HG03442 (cell line): ENCODE results near the gene RPP38.

Experiments used
- ATAC-seq: cut with Tn5 transposase; IDR thresholded peaks from one replicate; pipeline ENCODE4 v1.9.1; 2021; ENCODE audit warnings: mild to moderate bottlenecking, moderate library complexity; ENCODE audit not compliant: unreplicated experiment

Gene RPP38

DNA sequence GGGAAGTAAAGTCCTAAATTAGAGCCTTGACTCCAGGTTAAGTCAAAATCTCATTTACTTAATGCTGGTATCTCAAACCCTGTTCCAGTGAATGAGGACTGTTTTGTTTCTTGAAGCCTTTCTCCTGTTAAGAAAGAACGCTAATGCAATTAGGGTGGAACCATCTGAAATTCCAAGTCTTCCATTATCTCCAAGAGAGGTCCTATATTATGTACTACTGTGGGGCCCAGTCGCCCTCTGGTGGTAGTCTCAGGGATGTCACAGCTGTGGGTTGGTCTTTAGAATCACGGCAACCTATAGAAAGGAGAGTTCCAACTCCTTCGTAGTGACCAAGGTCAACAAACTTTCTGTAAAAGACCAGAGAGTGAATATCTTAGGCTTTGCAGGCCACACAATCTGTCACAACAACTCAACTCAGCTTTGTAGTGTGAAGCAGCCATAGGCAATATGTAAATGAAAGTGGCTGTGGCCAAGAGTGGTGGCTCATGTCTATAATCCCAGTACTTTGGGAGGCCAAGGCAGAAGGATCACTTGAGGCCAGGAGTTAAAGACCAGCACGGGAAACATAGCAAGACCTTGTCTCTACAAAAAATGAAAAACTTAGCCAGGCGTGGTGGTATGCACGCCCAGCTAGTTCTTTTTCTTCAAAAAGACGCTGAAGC, 9.3 kb downstream of the RPP38 start:
- peak; percentile 77 for ATAC-seq

DNA sequence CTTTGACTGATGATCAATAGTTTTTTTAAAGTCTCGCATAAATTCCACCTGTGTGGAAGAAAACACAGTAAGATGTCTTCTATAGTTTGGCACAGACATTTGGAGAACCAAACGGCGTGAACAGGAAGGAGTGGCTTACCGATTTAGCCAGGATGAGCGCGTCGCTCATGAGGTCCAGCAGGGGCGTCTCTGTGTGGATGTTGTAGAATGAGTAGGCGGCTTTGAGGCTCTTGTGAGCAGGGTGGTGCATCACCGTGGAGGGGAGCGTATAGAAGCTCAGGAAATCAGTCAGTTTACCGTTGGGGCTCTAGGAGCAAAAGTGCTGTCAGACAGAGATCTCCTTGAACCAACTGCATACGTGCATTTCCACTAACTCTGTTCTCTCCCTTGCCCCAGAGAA, 15.5 kb downstream of the RPP38 start:
- no peak for ATAC-seq

DNA sequence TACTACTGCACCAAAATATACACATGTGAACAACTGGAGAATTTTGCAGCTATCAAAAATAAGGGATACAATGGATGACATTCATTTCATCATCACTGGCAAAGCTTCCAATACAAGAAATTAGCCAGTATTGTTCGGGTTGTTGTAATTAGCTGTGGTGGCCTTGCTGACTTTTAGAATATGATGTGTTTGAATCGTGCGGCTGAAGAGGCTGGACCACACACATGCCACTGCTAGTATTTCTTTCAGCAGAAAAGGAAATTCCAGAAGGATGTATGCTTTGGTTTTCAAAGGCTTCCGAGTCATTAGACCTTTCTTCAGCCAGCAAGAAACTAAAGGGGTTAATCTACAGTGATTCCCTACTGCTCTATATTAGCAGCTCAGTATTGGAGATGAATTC, 16.6 kb downstream of the RPP38 start:
- ATAC-seq: no peak

DNA sequence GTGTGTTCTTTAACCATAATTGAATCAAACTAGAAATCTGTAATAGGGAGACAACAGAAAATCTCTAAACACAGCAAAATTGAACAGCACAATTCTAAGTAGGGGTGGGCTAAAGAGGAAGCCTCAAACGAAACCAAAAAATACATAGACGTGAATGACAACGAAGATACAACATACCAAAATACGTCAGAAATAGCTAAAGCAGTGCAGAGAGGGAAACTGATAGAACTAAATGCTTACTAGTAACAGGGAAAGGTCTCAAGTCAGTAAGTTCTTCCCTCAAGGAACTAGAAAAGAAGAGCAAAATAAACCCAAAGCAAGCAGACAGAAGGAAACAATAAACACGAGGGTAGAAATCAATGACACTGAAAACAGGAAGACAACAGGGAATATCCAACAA, 19.1 kb downstream of the RPP38 start:
- no peak for ATAC-seq

DNA sequence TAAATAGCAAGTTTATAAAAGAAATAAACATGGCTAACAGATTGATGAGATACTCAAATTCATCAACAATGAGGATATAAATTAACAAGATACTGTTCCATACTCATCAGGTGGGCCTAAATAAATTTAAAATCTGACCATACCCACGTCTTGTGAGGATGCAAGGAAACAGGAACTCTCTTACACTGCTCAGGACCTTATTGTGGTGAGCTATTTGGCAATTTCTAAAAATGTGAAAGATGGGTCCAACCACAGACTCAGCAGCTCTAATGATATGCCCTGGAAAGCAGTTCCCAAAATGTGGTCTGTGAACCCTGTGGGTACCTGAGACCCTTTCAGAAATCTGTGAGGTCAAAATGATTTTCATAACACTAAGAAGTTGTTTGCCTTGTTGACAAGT, 21.5 kb downstream of the RPP38 start:
- ATAC-seq: no peak

DNA sequence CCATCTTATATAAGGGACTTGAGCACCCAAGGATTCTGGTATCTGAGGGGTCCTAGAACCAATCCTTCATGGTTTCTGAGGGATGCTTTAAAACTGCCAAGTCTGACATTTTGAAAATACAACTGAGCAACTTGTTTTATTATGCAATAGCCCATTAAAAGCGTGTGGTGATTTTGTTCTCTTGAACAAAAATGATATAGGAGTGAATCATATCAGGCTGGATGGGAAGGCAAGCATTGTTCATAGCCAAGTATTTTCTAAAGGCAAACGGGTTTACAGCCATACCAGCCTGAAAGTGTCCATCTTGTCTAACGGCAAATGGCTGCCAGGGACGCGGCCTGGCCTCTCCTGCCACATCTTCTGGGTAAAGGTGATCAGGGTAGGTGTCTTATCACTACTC, 23.4 kb downstream of the RPP38 start:
- no peak for ATAC-seq

DNA sequence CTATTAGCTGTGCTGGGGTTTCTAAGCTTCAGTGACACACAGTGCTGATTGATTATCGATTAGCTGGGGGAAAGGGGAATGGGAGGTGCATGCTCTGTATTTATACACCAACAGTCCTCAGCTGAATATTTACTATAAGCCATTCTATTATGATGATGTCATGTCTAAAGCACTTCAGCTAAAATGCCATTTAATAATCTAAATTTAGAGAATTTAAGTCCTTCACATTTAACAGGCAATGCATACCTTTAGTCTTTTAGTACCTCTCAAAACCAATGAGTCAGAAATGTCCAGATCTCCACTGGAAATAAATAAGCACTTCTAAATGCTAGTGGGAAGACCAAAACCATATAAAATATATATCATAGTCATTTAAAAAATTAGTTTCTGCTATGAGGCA, 24.6 kb downstream of the RPP38 start:
- ATAC-seq: no peak

DNA sequence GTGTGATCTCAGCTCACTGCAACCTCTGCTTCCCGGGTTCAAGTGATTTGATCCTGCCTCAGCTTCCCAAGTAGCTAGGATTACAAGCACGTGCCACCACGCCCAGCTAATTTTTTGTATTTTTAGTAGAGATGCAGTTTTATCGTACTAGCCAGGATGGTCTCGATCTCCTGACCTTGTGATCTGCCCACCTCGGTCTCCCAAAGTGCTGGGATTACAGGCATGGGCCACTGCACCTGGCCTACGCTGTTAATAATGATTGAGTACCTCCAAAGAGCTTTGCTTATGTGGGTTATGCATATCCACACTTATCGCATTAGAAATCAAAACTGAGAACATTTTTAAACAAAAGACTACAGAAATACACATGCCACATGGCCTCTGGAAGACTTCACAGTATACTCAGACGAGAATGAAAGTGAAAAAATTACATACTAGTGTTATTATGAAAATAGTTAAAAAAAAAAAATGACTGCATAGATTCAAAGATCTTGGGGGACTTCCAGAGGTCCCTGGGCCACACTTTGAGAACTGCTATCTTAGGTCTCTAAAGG, 25.4 kb downstream of the RPP38 start:
- peak; percentile 91 for ATAC-seq

DNA sequence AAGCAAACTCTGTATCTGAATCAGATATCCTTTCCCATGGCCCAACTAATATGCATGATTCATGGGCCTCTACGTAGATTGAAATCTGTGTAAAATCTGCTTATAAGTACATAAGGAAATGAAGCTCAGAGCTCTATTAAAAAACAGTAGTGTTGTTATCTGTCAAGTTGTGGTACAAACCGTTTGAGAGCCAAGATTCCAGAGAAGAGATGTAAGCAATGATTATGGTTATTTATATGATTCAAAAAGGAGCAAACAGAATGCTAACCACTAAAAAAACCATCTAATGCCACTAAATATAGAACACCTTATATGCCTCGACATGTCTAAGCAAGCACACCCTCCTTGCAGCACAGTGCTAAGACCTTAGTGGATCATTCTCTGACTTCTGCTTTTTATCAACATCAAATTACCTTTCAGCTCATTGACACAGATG, 26.6 kb downstream of the RPP38 start:
- no peak for ATAC-seq

DNA sequence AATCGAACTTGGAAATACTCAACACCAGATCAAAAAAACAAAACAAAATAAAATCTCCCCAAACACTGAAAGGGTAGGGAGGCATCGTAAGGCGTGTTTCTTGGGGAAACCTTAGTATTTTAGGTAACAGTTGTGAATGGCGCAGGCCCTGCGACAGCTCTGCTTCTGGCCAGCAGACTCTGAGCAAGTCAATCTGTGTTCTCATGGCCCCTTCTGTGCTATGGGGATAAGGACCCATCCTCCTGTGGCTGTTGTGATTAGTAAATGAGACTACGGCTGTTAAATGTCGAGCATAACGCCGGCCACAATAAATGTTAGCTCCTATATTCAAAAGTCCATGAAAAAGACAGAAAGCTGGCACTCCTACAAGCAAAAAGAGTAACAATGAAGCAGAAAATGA, 27.0 kb downstream of the RPP38 start:
- no peak for ATAC-seq

DNA sequence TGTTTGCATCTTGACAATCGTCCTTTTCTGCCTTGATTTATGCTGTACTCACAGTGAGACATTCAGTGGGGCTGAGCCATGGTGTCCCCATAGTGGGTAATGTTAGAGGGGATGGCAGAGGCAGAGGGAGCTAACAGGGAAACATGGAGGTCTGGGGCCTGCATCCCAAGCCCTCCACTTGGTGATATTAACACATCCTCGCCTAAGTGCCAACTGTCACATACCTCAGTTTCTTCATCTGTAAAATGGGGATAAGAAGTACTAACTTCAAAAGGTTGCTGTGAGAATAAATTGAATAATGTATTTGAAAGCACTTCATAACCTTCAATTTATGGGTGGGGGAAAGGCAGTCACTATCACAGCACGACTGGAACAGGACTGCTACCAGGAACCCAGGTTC, 27.8 kb downstream of the RPP38 start:
- no peak for ATAC-seq

DNA sequence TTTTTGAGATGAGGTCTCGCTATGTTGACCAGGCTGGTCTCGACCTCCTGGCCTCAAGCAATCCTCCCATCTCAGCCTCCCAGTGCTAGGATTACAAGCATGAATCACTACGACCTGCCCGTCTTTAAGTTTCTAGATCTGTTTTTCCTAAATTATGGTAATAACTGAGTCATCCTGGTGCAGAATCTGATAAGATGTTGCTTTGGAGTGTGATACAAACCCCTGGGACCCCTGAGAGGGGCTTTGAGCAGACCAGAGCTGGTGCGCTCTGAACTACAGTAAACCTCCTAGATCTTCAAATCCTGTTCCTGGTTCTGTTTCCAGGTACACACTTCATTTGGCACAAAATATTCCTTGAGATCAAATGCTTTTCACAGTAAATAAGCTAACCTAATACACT, 34.2 kb downstream of the RPP38 start:
- ATAC-seq: no peak

DNA sequence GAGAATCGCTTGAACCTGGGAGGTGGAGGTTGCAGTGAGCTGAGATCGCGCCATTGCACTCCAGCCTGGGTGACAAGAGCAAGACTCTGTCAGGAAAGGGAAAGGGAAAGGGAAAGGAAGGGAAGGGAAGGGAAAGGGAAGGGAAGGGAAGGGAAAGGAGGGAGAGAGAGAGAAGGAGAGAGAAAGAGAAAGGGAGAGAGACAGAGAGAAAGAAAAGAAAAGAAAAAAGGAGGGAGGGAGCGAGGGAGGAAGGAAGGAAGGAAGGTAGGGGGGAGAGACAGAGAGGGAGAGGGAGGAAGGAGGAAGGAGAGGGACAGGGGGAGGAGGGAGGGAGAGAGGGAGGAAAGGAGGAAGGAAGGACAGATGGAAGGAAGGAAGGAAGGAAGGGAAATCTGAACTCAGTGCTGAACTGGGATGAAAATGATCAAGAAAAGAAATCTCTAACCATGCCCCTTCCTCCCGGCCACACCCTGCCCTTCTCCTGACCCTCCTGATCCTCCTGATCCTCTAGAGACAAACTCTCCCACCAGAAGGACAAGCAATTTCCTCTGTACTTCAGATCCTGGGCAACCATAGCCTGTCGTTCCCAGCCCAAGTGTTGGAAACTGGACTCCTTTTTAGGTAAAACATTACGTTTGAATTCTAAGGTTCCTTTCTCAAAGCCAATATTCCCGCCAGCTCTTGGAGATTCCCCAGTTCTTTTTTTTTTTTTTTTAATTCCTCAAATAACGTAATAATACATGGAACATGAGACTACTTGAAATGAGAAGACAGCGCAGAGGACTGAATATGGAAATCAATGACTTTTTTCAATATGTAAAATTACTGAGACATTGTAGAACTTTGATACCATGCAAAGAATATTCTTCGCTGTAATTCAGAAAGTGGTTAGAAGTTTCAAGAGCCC, 39.2 kb downstream of the RPP38 start:
- no peak for ATAC-seq

DNA sequence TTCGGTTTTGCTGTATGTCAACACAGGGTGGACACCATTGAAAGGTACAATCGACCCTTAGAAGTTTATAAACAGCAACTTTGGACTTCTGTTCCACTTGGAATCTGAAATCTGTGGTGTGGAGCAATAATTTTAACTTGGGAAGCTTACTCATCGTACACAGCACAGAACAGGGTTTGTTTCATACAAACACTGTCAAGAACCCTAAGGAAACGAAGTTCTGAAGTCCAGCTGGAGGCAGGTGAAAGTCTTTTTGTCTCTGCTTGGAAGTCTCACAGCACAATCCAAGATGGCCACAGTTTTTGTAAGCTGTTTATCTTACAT, 39.8 kb downstream of the RPP38 start:
- ATAC-seq: no peak

DNA sequence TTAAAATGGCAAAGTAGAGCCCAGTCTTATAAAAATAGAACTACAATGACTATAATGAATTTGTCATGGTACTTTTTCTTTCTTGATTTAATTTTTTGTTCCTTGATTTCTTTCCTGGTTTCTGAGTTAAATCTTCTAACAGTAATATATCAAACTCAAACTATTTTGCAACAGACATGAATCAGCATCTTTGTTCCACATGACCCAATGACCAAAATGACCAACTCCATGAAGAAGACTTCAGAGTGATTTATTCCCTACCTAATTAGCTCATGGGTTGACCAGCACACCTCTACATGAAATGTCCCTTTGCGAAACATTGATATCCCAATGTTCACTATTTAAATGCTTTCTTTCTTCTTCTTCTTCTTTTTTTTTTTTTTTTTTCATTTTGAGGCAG, 40.5 kb downstream of the RPP38 start:
- no peak for ATAC-seq

DNA sequence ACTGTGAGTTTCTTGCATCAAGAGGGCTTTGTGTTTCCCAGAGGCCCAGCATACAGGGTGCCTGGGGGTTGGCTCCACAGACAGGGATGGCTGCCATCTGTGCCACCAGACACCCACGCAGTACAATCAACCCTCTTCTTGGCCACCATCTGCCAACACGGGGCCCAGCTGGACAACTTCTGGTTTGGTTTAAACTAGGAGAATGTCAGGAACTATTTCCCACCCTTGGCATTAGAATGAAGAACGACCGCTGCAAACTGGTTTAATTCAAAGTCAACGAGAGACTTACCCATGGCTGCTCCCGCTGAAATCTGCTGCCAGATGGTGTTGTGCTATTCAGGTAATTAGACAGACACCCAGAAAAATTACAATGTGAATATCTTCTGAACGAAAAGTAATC, 43.5 kb downstream of the RPP38 start:
- no peak for ATAC-seq

DNA sequence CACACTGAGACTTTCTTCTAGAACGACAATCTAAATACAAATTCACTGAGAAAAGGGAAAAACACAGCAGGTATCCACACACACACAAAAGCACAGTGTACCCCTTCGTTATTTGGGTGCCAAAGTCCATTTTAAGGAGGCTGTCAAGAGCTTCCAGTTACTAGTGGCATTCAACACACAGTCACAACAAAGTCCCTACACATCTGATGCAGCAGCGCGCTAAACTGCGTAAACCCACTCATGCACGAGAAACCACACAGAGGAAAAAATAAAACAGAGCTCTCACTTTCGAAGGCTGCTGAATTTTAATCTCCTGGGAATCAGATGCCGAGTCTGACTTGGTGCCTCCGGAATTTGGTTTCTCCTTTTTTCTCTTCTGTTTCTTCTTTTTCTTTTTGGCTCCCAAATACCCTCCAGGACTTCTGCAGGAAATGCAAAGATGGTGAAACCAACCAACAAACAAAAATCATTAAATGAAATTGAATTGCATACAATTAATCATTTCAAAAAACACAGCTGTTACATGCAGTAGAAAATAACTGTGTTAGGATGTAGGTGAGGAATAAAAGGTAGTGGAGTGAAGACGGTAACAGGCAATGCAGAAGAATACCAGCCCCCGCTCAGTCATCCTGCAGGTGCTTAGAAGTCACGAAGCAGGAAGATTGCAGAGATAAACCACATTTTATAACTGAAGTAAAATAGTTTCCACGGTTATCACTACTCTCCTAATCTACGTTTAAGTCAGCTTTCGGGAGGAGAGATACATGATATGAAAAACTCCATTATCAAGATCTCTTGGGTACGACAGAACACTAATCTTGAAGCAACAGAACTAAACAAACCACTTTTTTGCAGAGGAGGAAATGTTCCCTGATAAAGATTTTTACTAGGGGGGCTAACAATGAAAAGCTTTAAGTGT, 44.2 kb downstream of the RPP38 start:
- peak; percentile 94 for ATAC-seq

DNA sequence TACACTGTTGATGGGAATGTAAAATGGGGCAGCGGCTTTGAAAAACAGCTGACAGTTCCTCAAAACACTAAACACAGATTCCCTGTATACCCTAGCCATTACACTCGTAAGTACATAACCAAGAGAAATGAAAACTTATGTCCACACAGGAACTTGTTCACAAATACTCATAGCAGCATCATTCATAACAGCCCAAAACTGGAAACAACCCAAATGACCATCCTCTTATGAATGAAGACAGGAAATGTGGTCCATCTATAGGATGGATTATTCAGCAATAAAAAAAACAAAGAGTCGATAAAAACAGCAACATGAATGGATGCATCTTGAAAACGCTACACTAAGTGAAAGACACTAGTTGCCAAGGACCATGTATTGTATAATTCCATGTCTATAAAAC, 47.6 kb downstream of the RPP38 start:
- ATAC-seq: no peak

DNA sequence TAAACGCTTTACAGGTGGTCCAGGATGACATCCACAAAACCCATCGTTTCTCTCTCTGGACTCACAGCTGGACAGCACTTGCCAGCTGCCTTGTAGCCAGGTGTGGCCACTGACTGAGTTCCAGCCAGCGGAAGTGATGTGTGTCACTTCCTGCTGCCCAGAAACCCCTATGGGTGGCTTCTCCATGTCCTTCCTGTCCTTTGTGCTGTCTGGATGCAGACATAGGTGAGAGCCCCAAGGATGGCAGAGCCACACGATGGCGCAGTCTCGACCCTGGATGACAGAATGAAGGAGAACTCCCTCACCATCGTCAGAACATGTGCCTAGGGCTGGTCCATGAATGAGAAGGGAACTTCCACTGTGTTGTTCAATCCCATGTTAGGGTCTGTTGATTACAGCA, 49.2 kb downstream of the RPP38 start:
- ATAC-seq: no peak

DNA sequence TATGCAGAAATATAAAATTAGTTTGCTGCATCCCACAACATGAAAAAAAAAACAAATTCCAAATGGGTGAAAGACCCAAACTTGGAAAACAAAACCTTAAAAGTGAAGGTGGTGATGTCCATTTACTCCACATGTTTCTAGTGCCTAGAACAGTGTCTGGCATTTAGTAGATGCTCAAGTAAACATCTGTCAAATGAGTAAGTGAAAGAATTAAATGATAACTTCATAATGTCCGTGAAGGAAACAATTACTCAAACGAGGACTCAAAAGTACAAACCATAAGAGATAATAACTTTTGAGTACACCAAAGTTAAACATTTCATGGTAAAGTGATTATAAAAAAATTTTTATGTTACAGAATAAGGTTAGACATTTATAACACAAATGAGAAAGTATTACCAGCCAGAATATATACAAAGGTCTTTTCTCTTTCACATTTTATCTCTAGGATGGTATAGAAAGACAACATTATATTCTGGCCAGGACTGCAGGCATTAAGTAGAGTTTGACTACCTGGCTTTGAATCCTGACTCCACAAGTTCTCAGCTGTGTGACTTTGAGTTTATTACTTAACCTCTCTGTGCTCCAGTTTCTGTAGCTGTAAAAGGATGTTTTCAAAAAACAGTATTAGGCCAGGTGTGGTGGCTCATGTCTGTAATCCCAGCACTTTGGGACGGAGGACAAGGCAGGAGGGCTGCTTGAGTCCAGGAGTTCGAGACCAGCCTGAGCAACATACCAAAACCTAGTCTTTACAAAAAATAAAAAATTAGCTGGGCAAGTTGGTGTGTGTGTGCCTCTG, 50.6 kb downstream of the RPP38 start:
- no peak for ATAC-seq
